RWPE1 (cell line): Measurements from ENCODE around the gene TRMT61A.

Experiments used
- CTCF ChIA-PET: fragments of 350-600 bp; sonication (Branson Sonifier 250); formaldehyde crosslinking; extraction: SDS; loops from one replicate; lab custom pipeline; 2021; lab: Yijun Ruan, JAX
- POLR2A ChIA-PET: fragments of 400-600 bp; formaldehyde crosslinking; extraction: SDS; loops from one replicate; lab custom pipeline; 2020; ENCODE audit warnings: antibody characterized with exemption; ENCODE audit not compliant: low non-redundant PET; lab: Yijun Ruan, JAX
- DNase-seq: peaks from one replicate; pipeline ENCODE4 v3.0.0; 2012; ENCODE audit warnings: low spot score
- H3K27ac ChIP-seq: fragments of 450-650 bp; 2 replicates; pipeline ENCODE4 v1.5.1; 2017
- TF ChIP-seq, protein P1 (sequence below): fragments of 450-650 bp; conservative IDR thresholded peaks from 2 replicates; pipeline ENCODE4 v1.5.1; 2017; ENCODE audit warnings: low read depth, mild to moderate bottlenecking

Gene TRMT61A

DNA sequence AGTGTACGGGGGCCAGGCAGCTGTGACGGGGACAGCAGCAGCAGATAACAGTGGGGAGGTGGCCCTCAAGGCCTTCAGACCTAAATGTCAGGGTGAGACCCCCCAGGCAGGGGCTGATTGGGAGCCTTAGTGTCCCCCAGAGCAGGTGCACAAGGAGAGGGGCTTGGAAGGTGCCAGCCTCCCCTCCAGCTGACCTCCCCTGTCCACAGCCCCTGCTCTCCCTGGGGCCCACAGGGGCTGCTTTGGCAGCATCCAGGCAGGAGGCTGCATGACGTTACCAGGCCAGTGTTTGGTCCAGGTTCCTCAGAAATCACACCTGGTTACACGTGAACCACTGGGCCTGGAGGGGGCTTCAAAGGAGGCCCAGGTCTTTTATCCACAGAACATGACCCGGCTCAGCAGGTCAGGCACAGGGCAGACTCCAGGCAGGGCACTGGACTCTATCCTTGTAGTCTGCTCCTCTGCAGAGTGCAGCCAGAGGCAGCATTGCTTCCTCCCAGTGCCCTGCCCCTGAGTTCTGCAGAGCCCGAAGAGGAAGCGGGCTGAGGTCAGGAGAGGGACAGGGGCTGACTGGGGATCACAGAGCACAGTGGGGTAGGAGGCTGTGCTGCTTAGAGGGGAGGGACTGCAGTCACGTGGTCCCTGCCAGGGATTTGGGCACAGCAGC lies 2.6 kb upstream of the TRMT61A start:
- H3K27ac ChIP-seq: peak overlapping the region; percentile 100
- CTCF ChIA-PET: interaction anchor here (1.0 kb wide), 1 partner anchor 8 kb away, joined by 3 read pairs; no protein-coding TSS in a partner anchor
- TF ChIP-seq, protein P1, sequence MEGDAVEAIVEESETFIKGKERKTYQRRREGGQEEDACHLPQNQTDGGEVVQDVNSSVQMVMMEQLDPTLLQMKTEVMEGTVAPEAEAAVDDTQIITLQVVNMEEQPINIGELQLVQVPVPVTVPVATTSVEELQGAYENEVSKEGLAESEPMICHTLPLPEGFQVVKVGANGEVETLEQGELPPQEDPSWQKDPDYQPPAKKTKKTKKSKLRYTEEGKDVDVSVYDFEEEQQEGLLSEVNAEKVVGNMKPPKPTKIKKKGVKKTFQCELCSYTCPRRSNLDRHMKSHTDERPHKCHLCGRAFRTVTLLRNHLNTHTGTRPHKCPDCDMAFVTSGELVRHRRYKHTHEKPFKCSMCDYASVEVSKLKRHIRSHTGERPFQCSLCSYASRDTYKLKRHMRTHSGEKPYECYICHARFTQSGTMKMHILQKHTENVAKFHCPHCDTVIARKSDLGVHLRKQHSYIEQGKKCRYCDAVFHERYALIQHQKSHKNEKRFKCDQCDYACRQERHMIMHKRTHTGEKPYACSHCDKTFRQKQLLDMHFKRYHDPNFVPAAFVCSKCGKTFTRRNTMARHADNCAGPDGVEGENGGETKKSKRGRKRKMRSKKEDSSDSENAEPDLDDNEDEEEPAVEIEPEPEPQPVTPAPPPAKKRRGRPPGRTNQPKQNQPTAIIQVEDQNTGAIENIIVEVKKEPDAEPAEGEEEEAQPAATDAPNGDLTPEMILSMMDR: no peak
- POLR2A ChIA-PET: no interaction called here
- DNase-seq: no peak

DNA sequence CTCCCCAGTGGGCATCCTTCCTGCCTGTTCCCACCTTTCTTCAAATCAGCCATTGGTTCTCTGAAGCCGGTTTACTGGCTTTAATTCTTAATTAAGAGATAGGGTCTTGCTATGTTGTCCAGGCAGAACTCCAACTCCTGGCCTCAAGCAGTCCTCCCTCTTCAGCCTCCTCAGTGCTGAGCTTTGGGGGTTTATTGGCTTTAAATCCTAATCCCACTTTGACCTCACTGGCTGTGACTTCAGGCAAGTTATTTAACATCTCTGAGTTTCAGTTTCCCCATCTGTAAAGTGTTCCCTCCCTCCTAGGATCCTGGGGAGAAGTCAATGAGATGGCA lies 2.1 kb upstream of the TRMT61A start:
- TF ChIP-seq, protein P1: no peak
- peak overlapping the region; percentile 100 for H3K27ac ChIP-seq
- DNase-seq: no peak
- ChIA-PET CTCF (interaction anchor here (1.0 kb wide), 1 partner anchor 8 kb away, joined by 3 read pairs; no protein-coding TSS in a partner anchor), POLR2A (interaction anchor here (1.0 kb wide), 1 partner anchor 14 kb away, joined by 3 read pairs; no protein-coding TSS in a partner anchor)

DNA sequence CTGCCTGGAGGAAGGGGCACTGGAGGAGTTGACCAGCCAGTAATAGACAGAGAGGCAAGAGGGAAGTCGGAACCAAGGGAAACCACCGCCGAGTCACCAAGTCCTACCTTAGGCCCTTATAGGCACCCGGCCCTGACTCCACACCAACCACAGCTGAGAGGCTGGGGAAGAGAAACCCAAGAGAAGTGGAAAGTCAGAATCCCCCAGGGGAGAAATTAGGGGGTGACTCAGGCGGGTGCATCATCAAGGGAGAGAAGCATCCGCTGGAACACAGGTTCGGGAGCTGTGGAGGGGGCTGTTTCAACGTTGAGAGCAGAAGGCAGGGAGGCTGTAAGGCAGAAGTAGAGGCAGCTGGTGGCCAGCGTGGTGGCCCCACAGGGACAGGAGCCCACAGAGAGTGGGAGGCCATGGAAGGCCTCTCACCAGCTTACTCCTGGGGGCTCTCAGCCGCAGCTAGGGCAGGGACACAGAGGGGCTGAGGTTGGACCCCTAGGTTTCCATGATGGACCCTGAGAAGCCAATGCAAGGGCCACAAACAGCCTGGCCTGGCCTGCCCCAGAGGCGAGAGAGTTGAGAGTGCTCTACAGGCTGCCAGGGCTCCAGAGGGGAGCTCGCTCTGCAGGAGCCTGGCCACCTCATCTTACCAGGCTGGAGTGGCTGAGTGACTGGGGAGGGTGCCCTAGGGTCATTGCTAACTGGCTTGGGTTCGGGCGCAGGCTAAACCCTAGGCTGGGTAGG lies 1.4 kb upstream of the TRMT61A start:
- no peak for DNase-seq
- ChIA-PET POLR2A (interaction anchor here (1.0 kb wide), 1 partner anchor 14 kb away, joined by 3 read pairs; no protein-coding TSS in a partner anchor), CTCF (interaction anchor here (1.0 to 3.1 kb wide), 2 partner anchors 9 kb away, joined by 3 to 17 read pairs; no protein-coding TSS in a partner anchor)
- peak overlapping the region; percentile 100 for H3K27ac ChIP-seq
- TF ChIP-seq, protein P1: no peak

DNA sequence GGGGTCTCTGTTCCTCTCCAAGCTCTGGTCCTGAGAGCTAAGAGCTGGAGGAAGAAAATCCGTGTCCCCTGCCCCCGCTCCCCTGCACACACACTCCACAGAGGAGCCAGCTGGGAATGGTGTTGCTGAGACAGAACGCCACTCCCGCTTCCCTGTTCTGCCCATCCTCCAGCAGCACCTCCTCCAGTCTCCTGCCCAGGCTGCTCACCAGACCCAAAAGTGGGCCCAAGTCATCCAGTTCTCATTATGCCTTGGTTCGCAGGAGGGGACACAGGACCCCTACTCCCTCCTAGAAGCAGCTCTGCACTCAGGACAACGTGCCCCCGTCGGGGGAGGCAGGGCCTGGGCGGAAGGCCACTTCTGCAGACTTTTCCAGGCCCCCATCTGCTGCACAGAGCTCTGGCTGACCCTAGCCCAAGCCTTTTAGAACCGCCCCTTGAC lies 830 bp upstream of the TRMT61A start:
- POLR2A ChIA-PET: interaction anchor here (0.6 kb wide), 1 partner anchor 20 kb away, joined by 4 read pairs; no protein-coding TSS in a partner anchor
- H3K27ac ChIP-seq: peak overlapping the region; percentile 100
- TF ChIP-seq, protein P1: no peak
- no peak for DNase-seq
- CTCF ChIA-PET: interaction anchor here (0.6 to 3.1 kb wide), 2 partner anchors 9 to 450 kb away, joined by 7 to 17 read pairs; no protein-coding TSS in a partner anchor

DNA sequence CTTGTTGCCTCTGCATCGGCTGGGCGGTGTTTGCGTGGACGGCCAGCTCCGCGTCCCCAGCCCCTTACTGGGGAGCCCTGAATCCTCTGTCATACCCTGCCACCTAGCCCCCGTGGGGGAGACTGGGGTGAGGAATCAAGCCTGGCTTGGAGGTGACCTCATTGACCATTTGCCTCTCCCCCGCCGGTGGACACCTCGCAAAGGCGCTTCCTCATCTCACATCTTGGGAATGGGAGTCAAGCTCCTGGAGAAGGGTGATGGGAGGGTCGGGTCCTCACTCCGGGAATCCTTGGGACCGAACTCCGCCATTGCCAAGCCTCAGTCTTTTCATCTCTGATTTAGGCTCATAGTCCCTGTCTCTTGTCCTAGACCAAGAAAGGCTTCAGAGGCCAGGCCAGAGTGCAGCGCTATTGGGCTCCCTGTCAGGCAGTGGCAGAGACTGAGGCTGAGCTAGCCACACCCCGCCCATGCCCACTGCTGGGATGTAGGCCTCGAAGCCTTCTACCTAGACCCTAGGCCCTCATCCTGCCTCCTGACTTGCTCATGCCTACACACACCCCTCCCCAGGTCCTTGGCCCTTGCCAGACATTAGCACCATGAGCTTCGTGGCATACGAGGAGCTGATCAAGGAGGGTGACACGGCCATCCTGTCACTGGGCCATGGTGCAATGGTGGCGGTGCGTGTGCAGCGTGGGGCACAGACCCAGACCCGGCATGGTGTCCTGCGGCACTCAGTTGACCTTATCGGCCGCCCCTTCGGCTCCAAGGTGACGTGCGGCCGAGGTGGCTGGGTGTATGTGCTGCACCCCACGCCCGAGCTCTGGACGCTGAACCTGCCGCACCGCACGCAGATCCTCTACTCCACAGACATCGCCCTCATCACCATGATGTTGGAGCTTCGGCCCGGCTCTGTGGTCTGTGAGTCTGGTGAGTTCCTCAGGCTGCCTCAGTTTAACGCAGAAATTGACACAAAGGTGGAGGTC lies 678 bp downstream of the TRMT61A start:
- DNase-seq: no peak
- ChIA-PET POLR2A (interaction anchor here (1.2 kb wide), 1 partner anchor 11 kb away, joined by 7 read pairs; no protein-coding TSS in a partner anchor), CTCF (interaction anchor here (0.6 to 3.1 kb wide), 6 partner anchors 8 to 1206 kb away, joined by 3 to 17 read pairs (median 4); no protein-coding TSS in a partner anchor)
- TF ChIP-seq, protein P1: no peak
- H3K27ac ChIP-seq: peak overlapping the region; percentile 100
